Hematopoietic multipotent progenitor cell treated with erythropoietin and hydrocortisone succinate and interleukin-3 and kit ligand, for 8 days (in vitro differentiated cells): ENCODE data around the gene SLC44A2.
"Not testable (repeated sequence)": the region's sequence is repeated elsewhere in the genome, so short reads cannot be mapped to it uniquely, and the experiment has no call there.

Source experiments
- DNase-seq: peaks from one replicate; pipeline ENCODE4 v3.0.0-alpha.2; 2015

SLC44A2 gene

GRCh38 chr19:10653732-10654609, 28.6 kb downstream of the SLC44A2 start, which contains the start of gene ILF3:
ILF3 (plus strand) TSS chr19:10654346; CDS start chr19:10670606, 16,260 bp downstream.
- DNase-seq: peak; percentile 100

GRCh38 chr19:10654610-10655456, 29.5 kb downstream of the SLC44A2 start:
- DNase-seq: peak; percentile 56

GRCh38 chr19:10655457-10656312, 30.3 kb downstream of the SLC44A2 start:
- DNase-seq: peak; percentile 61

- DNase-seq: no peak
Observed at GRCh38 chr19:10660346-10660745, 35.0 kb downstream of the SLC44A2 start.

GRCh38 chr19:10661946-10662345, 36.6 kb downstream of the SLC44A2 start:
- no peak for DNase-seq

GRCh38 chr19:10662384-10663251, 37.3 kb downstream of the SLC44A2 start:
- DNase-seq: no peak

- DNase-seq: not testable (repeated sequence)
Observed at GRCh38 chr19:10663252-10663563, 37.9 kb downstream of the SLC44A2 start.

- DNase-seq: no peak
Observed at GRCh38 chr19:10667867-10668266, 42.5 kb downstream of the SLC44A2 start.

GRCh38 chr19:10669246-10669645, 43.9 kb downstream of the SLC44A2 start:
- no peak for DNase-seq

GRCh38 chr19:10670182-10670581, 44.8 kb downstream of the SLC44A2 start:
- DNase-seq: no peak

GRCh38 chr19:10670876-10671804, 45.8 kb downstream of the SLC44A2 start:
- DNase-seq: no peak

- DNase-seq: not testable (repeated sequence)
Observed at GRCh38 chr19:10671922-10672321, 46.6 kb downstream of the SLC44A2 start.

GRCh38 chr19:10675214-10675613, 49.9 kb downstream of the SLC44A2 start:
- not testable (repeated sequence) for DNase-seq

GRCh38 chr19:10677751-10678150, 52.4 kb downstream of the SLC44A2 start:
- peak; percentile 96 for DNase-seq

- DNase-seq: no peak
Observed at GRCh38 chr19:10678813-10679212, 53.5 kb downstream of the SLC44A2 start.

GRCh38 chr19:10679743-10680142, 54.4 kb downstream of the SLC44A2 start:
- no peak for DNase-seq

GRCh38 chr19:10680545-10681135, 55.3 kb downstream of the SLC44A2 start:
- no peak for DNase-seq

GRCh38 chr19:10681658-10682057, 56.3 kb downstream of the SLC44A2 start:
- no peak for DNase-seq

- DNase-seq: no peak
Observed at GRCh38 chr19:10682397-10683063, 57.2 kb downstream of the SLC44A2 start.

GRCh38 chr19:10683064-10683426, 57.7 kb downstream of the SLC44A2 start:
- no peak for DNase-seq
